GM23338 (cell line): Measurements from ENCODE around the gene FOXD2. TPM values are rescaled to one million over a fixed set of nuclear protein-coding genes. Genes with fewer than 3 reads are reported as not detected.

Experiments used
- ATAC-seq: fragments of 200-7000 bp; cut with Tn5 transposase; 3 replicates; pipeline ENCODE4 v1.9.1; 2020
- DNase-seq: peaks from one replicate; pipeline ENCODE4 v3.0.0-alpha.2; 2015; ENCODE audit warnings: low spot score
- H2AFZ ChIP-seq: fragments of 200-600 bp; sonication (generic); 2 replicates; pipeline ENCODE4 v1.8.0; 2016; ENCODE audit warnings: antibody characterized with exemption, mild to moderate bottlenecking, moderate library complexity
- H3F3A ChIP-seq: fragments of 200-600 bp; sonication (generic); replicated peaks from 2 replicates; pipeline ENCODE4 v1.8.0; 2017; ENCODE audit warnings: antibody characterized with exemption, mixed run types, low read depth
- H3K27ac ChIP-seq: fragments of 200-600 bp; sonication (generic); 2 replicates; pipeline ENCODE4 v1.6.1; 2016; ENCODE audit warnings: low read depth
- H3K27me3 ChIP-seq: fragments of 200-600 bp; sonication (generic); 2 replicates; pipeline ENCODE4 v1.8.0; 2016; ENCODE audit warnings: mild to moderate bottlenecking, mixed run types, moderate library complexity; ENCODE audit not compliant: insufficient read depth
- H3K36me3 ChIP-seq: fragments of 200-600 bp; sonication (generic); 2 replicates; pipeline ENCODE4 v1.8.0; 2016; ENCODE audit warnings: mild to moderate bottlenecking; ENCODE audit not compliant: insufficient read depth
- H3K4me1 ChIP-seq: fragments of 200-600 bp; sonication (generic); 2 replicates; pipeline ENCODE4 v1.8.0; 2016; ENCODE audit warnings: mild to moderate bottlenecking, moderate library complexity; ENCODE audit not compliant: insufficient read depth
- H3K4me2 ChIP-seq: fragments of 200-600 bp; sonication (generic); 2 replicates; pipeline ENCODE4 v1.7.1; 2017; ENCODE audit warnings: mixed run types
- H3K4me3 ChIP-seq: fragments of 200-600 bp; sonication (generic); 2 replicates; pipeline ENCODE4 v1.6.1; 2016; ENCODE audit warnings: mixed run types
- H3K79me2 ChIP-seq: fragments of 200-600 bp; sonication (generic); replicated peaks from 2 replicates; pipeline ENCODE4 v1.8.0; 2017; ENCODE audit warnings: mild to moderate bottlenecking; ENCODE audit not compliant: insufficient read depth
- H3K9me2 ChIP-seq: fragments of 200-600 bp; sonication (generic); 2 replicates; pipeline ENCODE4 v1.8.0; 2017; ENCODE audit not compliant: insufficient read depth
- H4K20me1 ChIP-seq: fragments of 200-600 bp; sonication (generic); replicated peaks from 2 replicates; pipeline ENCODE4 v1.8.0; 2017; ENCODE audit warnings: mild to moderate bottlenecking; ENCODE audit not compliant: insufficient read depth
- H3K27ac Mint-ChIP-seq: 2 replicates; pipeline ENCODE4 v1.8.0; 2020; ENCODE audit warnings: inconsistent platforms, mild to moderate bottlenecking, moderate library complexity, mixed read lengths
- H3K27me3 Mint-ChIP-seq: 3 replicates; pipeline ENCODE4 v1.8.0; 2022; ENCODE audit warnings: low read depth, mild to moderate bottlenecking, moderate library complexity, mixed read lengths, inconsistent platforms; ENCODE audit not compliant: insufficient read depth, poor library complexity
- H3K36me3 Mint-ChIP-seq: 3 replicates; pipeline ENCODE4 v1.8.0; 2021; ENCODE audit warnings: low read depth, mild to moderate bottlenecking, inconsistent platforms, moderate library complexity, mixed read lengths
- H3K4me1 Mint-ChIP-seq: 3 replicates; pipeline ENCODE4 v1.8.0; 2020; ENCODE audit warnings: mild to moderate bottlenecking, inconsistent platforms, mixed read lengths
- H3K4me3 Mint-ChIP-seq: 3 replicates; pipeline ENCODE4 v1.8.0; 2021; ENCODE audit warnings: moderate library complexity, mild to moderate bottlenecking, inconsistent platforms, mixed read lengths
- H3K9me3 Mint-ChIP-seq: 3 replicates; pipeline ENCODE4 v1.8.0; 2020; ENCODE audit warnings: moderate library complexity, mild to moderate bottlenecking, inconsistent platforms, mixed read lengths
- CREB1 ChIP-seq: fragments of 250-450 bp; sonication (Bioruptor Pico); IDR thresholded peaks from 2 replicates; pipeline ENCODE4 v1.5.0; 2020; ENCODE audit warnings: low read depth, mild to moderate bottlenecking, moderate library complexity
- EZH2 ChIP-seq: fragments of 200-600 bp; sonication (generic); IDR thresholded peaks from one replicate; pipeline ENCODE4 v1.8.0; 2017; ENCODE audit warnings: antibody characterized with exemption, mild to moderate bottlenecking, low read depth; ENCODE audit not compliant: unreplicated experiment
- EZH2phosphoT487 ChIP-seq: fragments of 200-600 bp; sonication (generic); IDR thresholded peaks from one replicate; pipeline ENCODE4 v1.8.1; 2018; ENCODE audit warnings: antibody characterized with exemption; ENCODE audit not compliant: unreplicated experiment
- polyA plus RNA-seq: library from polyadenylated mRNA; unstranded; fragments of >200 nt; fragmentation: Nextera tagmentation; extraction: Ambion mirVana; gene quantifications from 2 replicates; pipeline ENCODE4 v1.2.1, GENCODE V29; 2016
- total RNA-seq: library from RNA; depleted of rRNA; stranded (reverse); fragments of >200 nt; shearing (Covaris generic); gene quantifications from 2 replicates; pipeline ENCODE4 v1.2.3, GENCODE V29; 2014
- TF ChIP-seq, protein P1 (sequence below), 2 experiments: fragments of 200-600 bp in 1 of 2; sonication (generic) in 1 of 2; conservative IDR thresholded peaks; 2 replicates each; pipeline versions ENCODE4 v1.5.1 to v1.6.1; 2016 to 2017; ENCODE audit warnings: antibody characterized with exemption in 2 of 2, low read depth in 2 of 2, mild to moderate bottlenecking in 2 of 2, moderate library complexity in 1 of 2
- TF ChIP-seq, protein P2 (sequence below): IDR thresholded peaks from 2 replicates; pipeline ENCODE4 v1.6.1; 2016; ENCODE audit warnings: antibody characterized with exemption
- TF ChIP-seq, protein P3 (sequence below): IDR thresholded peaks from one replicate; pipeline ENCODE4 v1.6.1; 2018; ENCODE audit warnings: antibody characterized with exemption; ENCODE audit not compliant: unreplicated experiment
- TF ChIP-seq, protein P4 (sequence below): fragments of 250-450 bp; sonication (Bioruptor Pico); IDR thresholded peaks from 2 replicates; pipeline ENCODE4 v1.5.0; 2020; ENCODE audit warnings: mild to moderate bottlenecking, moderate library complexity

FOXD2 gene
- total and polyA plus RNA-seq, 2 experiments from 2014 or later, result 0.28 TPM; not detected in 1

DNA sequence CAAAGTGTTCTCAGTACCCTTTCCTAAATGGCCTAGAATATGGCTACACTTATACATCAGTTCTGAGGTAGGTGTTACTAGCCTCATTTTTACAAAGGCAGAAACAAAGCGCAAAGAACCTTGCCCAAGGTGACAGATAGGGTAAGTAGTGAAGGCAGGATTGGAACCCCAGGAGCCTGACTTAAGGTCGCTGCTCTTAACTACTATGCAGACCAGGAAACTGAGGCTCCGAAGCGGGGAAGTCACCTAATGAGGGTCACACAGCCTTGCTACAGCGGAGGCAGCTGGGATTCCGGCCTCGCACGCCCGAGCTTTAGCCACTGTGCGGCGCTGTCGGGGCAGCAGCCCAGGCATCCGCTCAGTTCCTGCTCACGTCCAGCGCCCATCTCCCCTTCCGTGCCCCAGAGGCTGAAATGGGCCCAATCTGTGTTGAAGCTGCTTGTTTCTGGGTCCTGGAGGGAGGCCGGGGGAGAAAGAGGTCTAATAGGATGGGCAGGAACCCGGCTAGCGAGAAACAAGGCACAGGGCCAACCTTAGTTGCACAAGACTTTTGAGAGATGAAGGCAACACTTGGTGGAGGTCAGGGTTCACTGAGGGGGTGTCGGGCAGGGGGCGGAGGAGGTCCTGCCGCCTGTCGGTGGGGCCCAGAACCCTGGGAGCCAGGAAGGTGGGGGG, 1.4 kb upstream of the FOXD2 start:
- Mint-ChIP-seq H3K27me3 (peaks cover 62% of the 10 kb centered on the region), H3K27ac (no peak overlapping the region), H3K4me1 (peaks cover 35% of the 10 kb centered on the region), H3K9me3 (peaks cover 4% of the 10 kb centered on the region; the same call in 1 of the 3 replicates), H3K4me3 (peak overlapping the region; percentile 72), H3K36me3 (no peaks in the 10 kb centered on the region)
- Histone ChIP-seq H3K27ac (no peak overlapping the region), H3K27me3 (peaks cover 98% of the 10 kb centered on the region), H3K9me2 (no peaks in the 10 kb centered on the region), H2AFZ (peak overlapping the region; percentile 92), H4K20me1 (peaks cover 18% of the 10 kb centered on the region; the same call in 1 of the 2 replicates), H3K36me3 (no peaks in the 10 kb centered on the region), H3K4me1 (peaks cover 38% of the 10 kb centered on the region), H3K4me2 (peak overlapping the region; percentile 85), H3K4me3 (peak overlapping the region; percentile 63), H3K79me2 (no peaks in the 10 kb centered on the region), H3F3A (no peaks in the 10 kb centered on the region)
- DNase-seq (peak; percentile 87), ATAC-seq (peak; percentile 20)
- TF ChIP-seq, protein P1, sequence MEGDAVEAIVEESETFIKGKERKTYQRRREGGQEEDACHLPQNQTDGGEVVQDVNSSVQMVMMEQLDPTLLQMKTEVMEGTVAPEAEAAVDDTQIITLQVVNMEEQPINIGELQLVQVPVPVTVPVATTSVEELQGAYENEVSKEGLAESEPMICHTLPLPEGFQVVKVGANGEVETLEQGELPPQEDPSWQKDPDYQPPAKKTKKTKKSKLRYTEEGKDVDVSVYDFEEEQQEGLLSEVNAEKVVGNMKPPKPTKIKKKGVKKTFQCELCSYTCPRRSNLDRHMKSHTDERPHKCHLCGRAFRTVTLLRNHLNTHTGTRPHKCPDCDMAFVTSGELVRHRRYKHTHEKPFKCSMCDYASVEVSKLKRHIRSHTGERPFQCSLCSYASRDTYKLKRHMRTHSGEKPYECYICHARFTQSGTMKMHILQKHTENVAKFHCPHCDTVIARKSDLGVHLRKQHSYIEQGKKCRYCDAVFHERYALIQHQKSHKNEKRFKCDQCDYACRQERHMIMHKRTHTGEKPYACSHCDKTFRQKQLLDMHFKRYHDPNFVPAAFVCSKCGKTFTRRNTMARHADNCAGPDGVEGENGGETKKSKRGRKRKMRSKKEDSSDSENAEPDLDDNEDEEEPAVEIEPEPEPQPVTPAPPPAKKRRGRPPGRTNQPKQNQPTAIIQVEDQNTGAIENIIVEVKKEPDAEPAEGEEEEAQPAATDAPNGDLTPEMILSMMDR (conservative IDR thresholded peaks at IDR 0.05; ENCODE audit: low read depth in 2 of 2), result peak; percentile 76 to 87
- TF ChIP-seq CREB1 (CRISPR knock-in tag) (no peak), EZH2phosphoT487 (peak; percentile 20), EZH2 (peak; percentile 87)

DNA sequence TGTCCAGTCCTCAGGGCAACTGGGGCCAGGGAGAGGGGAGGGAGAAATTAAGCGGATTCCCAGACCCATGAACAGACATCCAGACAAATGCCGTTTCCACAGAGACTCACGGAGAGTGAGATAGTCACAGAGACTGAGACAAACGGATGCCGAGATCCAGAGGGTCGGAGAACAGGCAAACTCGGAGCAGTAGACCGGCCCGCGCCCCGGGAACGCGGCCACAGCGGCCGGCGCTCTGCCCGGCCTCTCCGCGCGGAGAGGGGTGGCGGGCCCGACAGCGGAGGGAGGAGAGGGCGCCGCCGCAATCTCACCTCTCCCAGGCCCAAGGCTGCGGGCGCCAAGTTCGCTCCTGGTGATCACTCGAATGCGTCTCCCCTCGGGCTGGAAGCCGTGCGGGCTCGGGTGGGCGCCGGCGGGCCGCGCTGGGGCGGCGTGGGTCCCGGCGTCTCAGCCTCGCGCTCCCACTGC, 831 bp upstream of the FOXD2 start:
- peak; percentile 6 for ATAC-seq
- H3K27ac Mint-ChIP-seq, result no peak overlapping the region
- no peaks in the 10 kb centered on the region for H3K36me3 ChIP-seq
- H3K27ac ChIP-seq, result no peak overlapping the region
- peaks cover 4% of the 10 kb centered on the region; the same call in 1 of the 3 replicates for H3K9me3 Mint-ChIP-seq
- peak overlapping the region; percentile 63 for H3K4me3 ChIP-seq
- H3K27me3 ChIP-seq, result peaks cover 98% of the 10 kb centered on the region
- H3K79me2 ChIP-seq, result no peaks in the 10 kb centered on the region
- peak; percentile 37 for DNase-seq
- H4K20me1 ChIP-seq, result peaks cover 22% of the 10 kb centered on the region; the same call in 1 of the 2 replicates
- no peaks in the 10 kb centered on the region for H3K36me3 Mint-ChIP-seq
- peaks cover 32% of the 10 kb centered on the region for H3K4me1 ChIP-seq
- peaks cover 31% of the 10 kb centered on the region for H3K4me1 Mint-ChIP-seq
- peak overlapping the region; percentile 85 for H3K4me2 ChIP-seq
- H3K9me2 ChIP-seq, result no peaks in the 10 kb centered on the region
- H2AFZ ChIP-seq, result peak overlapping the region; percentile 92
- no peaks in the 10 kb centered on the region; the same call in 1 of the 2 replicates for H3F3A ChIP-seq
- peak overlapping the region; percentile 72 for H3K4me3 Mint-ChIP-seq
- H3K27me3 Mint-ChIP-seq, result peaks cover 56% of the 10 kb centered on the region
- TF ChIP-seq EZH2, result peak; percentile 74
- TF ChIP-seq, protein P2, sequence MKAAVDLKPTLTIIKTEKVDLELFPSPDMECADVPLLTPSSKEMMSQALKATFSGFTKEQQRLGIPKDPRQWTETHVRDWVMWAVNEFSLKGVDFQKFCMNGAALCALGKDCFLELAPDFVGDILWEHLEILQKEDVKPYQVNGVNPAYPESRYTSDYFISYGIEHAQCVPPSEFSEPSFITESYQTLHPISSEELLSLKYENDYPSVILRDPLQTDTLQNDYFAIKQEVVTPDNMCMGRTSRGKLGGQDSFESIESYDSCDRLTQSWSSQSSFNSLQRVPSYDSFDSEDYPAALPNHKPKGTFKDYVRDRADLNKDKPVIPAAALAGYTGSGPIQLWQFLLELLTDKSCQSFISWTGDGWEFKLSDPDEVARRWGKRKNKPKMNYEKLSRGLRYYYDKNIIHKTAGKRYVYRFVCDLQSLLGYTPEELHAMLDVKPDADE, result no peak
- TF ChIP-seq, protein P3, sequence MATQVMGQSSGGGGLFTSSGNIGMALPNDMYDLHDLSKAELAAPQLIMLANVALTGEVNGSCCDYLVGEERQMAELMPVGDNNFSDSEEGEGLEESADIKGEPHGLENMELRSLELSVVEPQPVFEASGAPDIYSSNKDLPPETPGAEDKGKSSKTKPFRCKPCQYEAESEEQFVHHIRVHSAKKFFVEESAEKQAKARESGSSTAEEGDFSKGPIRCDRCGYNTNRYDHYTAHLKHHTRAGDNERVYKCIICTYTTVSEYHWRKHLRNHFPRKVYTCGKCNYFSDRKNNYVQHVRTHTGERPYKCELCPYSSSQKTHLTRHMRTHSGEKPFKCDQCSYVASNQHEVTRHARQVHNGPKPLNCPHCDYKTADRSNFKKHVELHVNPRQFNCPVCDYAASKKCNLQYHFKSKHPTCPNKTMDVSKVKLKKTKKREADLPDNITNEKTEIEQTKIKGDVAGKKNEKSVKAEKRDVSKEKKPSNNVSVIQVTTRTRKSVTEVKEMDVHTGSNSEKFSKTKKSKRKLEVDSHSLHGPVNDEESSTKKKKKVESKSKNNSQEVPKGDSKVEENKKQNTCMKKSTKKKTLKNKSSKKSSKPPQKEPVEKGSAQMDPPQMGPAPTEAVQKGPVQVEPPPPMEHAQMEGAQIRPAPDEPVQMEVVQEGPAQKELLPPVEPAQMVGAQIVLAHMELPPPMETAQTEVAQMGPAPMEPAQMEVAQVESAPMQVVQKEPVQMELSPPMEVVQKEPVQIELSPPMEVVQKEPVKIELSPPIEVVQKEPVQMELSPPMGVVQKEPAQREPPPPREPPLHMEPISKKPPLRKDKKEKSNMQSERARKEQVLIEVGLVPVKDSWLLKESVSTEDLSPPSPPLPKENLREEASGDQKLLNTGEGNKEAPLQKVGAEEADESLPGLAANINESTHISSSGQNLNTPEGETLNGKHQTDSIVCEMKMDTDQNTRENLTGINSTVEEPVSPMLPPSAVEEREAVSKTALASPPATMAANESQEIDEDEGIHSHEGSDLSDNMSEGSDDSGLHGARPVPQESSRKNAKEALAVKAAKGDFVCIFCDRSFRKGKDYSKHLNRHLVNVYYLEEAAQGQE, result no peak
- TF ChIP-seq, protein P4, sequence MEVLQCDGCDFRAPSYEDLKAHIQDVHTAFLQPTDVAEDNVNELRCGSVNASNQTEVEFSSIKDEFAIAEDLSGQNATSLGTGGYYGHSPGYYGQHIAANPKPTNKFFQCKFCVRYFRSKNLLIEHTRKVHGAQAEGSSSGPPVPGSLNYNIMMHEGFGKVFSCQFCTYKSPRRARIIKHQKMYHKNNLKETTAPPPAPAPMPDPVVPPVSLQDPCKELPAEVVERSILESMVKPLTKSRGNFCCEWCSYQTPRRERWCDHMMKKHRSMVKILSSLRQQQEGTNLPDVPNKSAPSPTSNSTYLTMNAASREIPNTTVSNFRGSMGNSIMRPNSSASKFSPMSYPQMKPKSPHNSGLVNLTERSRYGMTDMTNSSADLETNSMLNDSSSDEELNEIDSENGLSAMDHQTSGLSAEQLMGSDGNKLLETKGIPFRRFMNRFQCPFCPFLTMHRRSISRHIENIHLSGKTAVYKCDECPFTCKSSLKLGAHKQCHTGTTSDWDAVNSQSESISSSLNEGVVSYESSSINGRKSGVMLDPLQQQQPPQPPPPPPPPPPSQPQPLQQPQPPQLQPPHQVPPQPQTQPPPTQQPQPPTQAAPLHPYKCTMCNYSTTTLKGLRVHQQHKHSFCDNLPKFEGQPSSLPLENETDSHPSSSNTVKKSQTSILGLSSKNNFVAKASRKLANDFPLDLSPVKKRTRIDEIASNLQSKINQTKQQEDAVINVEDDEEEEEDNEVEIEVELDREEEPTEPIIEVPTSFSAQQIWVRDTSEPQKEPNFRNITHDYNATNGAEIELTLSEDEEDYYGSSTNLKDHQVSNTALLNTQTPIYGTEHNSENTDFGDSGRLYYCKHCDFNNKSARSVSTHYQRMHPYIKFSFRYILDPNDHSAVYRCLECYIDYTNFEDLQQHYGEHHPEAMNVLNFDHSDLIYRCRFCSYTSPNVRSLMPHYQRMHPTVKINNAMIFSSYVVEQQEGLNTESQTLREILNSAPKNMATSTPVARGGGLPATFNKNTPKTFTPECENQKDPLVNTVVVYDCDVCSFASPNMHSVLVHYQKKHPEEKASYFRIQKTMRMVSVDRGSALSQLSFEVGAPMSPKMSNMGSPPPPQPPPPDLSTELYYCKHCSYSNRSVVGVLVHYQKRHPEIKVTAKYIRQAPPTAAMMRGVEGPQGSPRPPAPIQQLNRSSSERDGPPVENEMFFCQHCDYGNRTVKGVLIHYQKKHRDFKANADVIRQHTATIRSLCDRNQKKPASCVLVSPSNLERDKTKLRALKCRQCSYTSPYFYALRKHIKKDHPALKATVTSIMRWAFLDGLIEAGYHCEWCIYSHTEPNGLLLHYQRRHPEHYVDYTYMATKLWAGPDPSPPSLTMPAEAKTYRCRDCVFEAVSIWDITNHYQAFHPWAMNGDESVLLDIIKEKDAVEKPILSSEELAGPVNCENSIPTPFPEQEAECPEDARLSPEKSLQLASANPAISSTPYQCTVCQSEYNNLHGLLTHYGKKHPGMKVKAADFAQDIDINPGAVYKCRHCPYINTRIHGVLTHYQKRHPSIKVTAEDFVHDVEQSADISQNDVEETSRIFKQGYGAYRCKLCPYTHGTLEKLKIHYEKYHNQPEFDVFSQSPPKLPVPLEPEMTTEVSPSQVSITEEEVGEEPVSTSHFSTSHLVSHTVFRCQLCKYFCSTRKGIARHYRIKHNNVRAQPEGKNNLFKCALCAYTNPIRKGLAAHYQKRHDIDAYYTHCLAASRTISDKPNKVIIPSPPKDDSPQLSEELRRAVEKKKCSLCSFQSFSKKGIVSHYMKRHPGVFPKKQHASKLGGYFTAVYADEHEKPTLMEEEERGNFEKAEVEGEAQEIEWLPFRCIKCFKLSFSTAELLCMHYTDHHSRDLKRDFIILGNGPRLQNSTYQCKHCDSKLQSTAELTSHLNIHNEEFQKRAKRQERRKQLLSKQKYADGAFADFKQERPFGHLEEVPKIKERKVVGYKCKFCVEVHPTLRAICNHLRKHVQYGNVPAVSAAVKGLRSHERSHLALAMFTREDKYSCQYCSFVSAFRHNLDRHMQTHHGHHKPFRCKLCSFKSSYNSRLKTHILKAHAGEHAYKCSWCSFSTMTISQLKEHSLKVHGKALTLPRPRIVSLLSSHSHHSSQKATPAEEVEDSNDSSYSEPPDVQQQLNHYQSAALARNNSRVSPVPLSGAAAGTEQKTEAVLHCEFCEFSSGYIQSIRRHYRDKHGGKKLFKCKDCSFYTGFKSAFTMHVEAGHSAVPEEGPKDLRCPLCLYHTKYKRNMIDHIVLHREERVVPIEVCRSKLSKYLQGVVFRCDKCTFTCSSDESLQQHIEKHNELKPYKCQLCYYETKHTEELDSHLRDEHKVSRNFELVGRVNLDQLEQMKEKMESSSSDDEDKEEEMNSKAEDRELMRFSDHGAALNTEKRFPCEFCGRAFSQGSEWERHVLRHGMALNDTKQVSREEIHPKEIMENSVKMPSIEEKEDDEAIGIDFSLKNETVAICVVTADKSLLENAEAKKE, result no peak
